GM21529 (cell line): Measurements from ENCODE around the gene HSPB1.
"Not testable (repeated sequence)": the region's sequence is repeated elsewhere in the genome, so short reads cannot be mapped to it uniquely, and the experiment has no call there.

ENCODE experiments used
- ATAC-seq: cut with Tn5 transposase; IDR thresholded peaks from one replicate; pipeline ENCODE4 v1.9.1; 2021; ENCODE audit not compliant: unreplicated experiment

HSPB1 gene

DNA sequence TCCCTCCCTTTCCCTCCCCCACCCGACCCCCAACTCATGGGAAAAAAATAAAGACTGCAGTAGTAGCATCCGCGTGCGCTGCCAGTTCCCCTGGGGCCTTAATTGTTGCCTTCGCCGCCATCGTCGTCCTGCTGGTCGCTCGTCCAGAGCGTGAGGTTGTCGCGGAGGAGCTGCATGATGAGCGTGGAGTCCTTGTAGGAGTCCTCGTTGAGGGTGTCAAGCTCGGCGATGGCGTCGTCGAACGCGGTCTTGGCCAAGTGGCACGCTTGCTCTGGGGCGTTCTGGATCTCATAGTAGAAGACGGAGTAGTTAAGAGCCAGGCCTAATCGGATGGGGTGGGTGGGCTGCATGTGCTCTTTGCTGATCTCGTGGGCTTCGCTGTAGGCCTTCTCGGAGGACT is 27.0 kb downstream of the HSPB1 start:
- no peak for ATAC-seq

DNA sequence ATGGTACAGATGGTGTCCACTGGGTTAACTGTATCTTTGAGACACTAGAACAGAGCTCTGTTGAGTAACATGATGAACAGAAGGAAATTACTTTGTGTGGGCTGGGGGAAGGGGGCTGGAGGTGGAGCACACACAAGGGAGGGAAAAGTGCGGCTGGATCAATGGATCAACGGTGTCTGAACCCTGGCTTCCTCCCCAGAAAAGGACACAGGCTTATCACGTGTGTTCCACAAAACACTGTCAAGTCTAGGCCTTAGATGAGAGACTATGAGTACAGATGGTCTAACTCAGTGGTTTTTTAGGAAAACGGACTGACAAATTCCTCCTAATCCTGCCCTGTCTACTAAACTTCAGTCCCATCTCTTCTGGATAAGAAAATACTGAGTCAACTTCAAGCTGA is 27.8 kb downstream of the HSPB1 start:
- no peak for ATAC-seq

DNA sequence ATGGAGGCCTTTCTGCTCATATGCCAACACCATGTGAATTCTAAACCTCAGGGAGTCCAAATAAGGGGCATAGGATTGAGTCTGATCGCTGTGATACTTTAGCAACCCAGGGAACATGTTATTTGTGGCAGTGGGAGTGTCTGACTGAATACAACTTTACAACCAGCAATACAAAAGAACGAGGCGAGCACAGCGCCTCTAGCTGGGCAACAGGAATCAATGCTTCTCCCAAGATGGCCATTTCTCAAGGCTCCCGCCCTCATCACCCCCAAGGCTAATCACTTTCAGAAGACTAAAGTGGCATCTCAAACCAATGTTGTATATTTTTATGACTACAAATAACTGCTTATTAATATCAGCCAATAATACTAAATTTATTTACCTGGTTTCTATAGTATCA is 28.2 kb downstream of the HSPB1 start:
- no peak for ATAC-seq

DNA sequence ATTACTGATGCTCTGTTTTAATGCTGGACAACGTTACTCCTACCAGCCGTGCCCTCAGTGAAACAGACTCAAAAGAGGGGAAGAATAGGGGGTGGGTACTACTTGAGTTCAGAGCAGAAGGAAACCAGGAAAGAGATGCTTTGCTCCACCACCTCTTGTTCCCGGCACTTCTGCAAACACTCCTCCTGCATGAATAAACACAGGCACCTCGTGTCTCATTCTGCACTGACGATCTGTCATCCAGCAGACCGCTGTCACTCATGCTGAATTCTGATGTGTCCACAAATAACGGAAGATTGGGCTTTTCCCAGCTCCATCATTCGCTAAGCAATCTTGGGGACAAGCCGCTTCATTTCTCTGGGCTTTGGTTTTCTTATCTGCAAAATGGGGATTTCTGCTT is 29.6 kb downstream of the HSPB1 start:
- ATAC-seq = no peak

DNA sequence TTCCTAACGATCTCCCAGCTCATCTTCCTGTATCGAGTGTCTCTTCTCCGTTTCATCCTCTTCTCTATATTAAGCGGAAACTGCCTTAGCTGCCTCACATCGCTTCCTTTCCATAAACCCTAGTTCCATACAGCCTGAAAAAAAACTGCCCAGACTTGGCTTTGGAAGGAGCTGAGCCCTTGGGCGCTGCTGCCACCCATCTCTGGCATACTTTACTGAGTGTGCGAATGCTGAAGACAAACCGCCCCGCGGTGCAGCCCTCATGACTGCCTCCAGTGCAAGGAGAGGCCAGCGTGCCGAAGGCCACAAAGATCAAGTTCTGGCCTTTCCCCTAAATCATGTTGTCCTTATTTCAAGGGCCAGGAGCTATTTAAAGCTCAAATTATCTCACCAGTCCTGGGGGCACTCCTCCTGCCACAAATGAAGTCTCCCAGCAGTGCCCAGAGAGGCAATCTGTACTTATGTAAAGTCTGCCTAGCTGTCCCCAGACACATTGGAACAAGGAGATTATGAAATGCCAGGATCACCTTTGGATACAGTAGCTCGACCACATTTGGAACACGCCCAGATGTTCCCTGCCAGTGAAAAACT is 31.1 kb downstream of the HSPB1 start:
- ATAC-seq = no peak

DNA sequence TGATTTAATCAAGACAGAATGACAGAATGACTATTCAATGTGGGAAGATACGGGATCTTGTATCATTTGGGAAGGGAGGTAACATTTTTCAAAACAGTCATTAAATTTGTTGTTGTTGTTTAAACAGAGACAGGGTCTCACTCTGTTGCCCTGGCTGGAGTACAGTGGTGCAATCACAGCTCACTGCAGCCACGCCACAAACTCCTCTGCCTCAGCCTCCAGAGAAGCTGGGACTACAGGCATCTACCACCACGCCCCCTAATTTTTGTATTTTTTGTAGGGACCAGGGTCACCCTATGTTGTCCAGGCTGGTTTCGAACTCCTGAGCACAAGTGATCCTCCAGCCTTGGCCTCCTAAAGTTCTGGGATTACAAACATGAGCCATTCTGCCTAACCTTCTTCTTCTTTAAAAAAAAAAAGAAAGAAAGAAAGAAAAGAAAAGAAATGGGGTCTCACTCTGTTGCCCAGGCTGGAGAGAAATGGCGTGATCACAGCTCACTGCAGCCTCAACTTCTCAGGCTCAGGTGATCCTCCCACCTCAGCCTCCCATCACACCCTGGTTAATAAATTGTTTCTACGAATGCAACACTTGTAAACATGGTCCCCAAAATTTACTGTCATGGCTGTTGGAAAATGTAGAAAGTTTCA is 32.0 kb downstream of the HSPB1 start:
- ATAC-seq = no peak

DNA sequence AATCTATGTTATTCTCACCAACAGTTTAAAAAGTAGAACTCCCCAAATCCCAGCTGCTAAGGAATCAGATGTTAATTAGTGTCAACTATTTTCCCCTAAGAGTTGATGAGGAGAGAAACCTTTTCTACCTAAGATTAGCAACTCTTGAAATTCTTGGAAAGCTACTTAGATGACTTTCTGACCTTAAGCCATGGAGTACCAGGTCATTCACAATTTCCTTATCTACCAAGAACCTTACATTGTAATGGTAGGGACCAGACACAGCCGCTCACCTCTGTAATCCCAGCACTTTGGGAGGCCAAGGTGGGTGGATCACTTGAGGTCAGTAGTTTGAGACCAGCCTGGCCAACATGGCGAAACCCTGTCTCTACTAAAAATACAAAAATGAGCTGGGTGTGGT is 32.9 kb downstream of the HSPB1 start:
- not testable (repeated sequence) for ATAC-seq

DNA sequence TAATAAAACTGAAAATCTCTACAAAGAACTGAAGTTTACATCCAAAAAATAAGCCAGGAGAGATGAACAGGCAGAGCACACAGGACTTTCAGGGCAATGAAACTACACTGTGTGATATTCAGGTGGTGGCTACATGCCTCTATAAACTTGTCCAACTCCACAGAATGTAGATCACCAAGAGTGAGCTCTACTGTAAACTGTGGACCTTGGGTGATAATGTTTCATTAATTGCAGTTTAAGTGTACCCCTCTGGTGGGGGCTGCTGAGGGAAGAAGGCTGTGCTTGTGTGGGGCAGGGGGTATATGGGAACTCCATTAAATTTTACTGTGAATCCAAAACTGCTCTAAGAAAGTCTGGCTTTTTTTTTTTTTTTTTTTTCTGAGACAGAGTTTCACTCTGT is 33.6 kb downstream of the HSPB1 start:
- ATAC-seq = no peak

DNA sequence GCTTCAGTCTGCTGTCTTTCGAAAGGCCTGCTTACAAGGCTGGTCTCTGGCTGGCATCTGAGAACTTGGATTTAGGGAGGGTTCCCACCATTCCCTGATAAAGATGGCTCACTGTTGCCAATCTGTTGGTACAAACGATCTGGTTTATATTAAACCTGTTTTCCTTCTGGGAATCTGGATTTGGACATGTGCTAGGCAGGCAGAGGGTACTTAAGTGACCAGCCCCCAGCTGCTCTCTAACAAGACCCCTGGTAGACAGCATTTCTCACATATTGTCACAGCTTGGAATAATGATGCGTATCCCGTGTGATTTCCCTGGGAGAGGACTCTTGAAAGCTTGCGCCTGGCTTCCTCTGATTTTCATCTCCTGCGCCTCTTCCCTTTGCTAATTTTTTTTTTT is 34.7 kb downstream of the HSPB1 start:
- ATAC-seq = no peak

DNA sequence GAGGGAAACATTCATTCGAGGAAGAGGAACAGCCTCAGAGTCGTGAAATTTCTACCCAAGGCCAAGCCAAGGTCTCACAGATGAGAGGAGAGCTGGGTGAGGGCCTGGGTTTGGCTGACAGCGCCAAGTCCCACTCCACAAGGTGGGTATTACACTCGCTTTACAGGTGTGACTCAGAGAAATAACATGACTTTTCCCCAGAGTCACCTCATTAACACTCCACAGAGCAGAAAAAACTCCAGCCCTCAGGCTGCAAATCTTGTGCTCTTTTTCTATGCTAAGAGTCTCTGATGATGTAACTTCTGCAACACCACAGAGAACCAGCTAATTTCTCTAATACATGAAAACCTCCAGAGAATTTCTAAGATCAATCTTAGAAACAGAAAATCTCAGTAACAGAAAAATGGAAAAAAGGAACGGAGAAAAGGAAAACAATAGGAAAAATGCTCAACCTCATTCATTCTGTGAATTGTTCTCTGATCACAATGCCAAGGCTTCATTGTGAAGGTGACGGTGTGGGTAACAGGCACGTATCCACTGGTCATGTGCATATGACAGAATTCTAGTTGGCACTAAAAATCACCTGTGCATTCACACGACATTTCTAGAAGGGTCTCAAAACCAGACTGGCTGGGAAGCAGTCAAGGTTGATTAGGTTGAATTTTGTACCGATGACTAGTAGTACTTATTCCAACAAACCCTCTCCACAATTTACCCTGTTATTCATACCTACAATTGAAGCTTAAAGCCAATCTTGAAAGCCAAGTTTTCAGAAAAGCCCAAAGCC is 36.0 kb downstream of the HSPB1 start:
- no peak for ATAC-seq

DNA sequence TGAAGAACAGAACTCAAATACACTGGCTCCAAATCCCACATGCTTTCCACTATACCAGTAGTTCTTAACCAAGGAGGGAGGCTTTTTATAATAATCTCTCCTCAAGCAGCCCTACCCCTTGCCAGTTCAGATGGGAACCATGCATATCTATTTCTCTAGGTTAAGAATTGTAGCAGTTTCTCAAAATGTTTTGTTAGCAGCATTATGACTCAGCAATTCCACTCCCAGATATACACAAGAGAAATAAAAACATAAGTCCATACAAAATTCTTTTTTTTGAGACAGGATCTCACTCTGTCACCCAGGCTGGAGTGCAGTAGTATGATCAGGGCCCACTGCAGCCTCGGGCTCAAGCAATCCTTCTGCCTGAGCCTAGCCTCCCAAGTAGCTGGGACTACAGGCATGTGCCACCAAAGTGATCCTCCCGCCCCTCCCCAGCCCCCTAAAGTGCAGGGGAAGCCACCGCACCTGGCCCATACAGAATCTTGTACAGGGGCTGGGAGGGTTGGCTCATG is 38.2 kb downstream of the HSPB1 start:
- no peak for ATAC-seq

DNA sequence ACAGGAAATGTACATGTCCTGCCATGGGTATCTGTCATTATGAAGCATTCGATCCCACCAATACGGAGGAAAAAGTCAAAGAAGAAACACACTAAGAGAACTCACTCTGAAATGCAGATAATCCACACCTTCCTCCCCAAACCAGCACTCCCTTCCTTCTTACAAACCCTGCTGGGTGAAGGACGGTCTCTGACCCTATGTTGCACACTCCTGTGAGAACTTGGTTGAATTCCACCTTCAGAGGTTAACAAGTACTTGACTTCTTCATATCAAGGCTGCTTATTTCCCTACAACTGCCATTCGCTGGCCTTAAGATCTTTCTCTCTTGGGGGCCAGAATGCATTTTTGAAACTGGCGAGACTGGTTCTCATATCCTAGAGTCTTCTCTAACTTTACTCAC is 39.7 kb downstream of the HSPB1 start:
- ATAC-seq = no peak

DNA sequence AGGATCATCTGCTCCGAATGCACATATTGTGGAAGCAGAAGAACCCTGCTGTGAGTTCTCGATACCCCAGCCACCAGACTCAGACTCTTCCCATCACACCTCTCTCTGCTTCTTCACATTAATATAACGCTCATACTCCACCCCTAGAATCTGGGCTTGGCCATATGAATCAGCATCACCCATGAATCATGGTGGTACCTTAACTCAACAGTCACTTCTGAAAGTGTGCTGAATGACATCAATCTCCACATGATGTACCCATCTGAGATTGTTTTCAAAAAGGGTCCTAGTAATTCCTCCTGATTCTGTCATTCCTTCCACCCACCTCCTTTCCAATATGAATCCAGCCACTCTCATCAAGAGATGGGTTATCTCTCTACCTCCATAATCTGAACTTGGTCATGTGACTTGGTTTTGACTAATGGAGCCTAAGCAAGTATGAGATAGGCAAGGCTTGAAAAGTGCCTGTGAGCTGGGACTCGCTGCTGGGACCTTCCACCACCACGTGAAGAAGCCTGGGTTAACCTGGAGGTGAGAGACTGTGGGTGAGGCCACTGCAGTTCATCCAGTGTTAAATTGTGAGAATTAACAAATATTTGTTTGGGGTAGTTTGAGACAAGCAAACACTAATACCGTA is 40.9 kb downstream of the HSPB1 start:
- ATAC-seq = no peak

DNA sequence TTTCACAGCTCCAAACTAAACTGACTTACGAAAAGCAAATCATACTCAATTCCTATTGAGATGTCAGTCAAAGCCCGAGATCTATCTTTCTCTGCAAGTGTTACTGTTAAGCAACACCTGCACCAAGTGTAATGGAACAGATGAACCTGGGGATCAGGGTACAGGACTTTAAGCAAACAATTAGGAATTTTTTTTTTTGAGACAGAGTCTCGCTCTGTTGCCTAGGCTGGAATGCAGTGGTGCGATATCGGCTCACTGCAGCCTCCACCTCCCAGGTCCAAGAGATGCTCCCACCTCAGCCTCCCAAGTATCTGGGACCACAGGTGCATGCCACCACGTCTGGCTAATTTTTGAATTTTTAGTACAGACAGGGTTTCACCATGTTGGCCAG is 41.5 kb downstream of the HSPB1 start:
- no peak for ATAC-seq

DNA sequence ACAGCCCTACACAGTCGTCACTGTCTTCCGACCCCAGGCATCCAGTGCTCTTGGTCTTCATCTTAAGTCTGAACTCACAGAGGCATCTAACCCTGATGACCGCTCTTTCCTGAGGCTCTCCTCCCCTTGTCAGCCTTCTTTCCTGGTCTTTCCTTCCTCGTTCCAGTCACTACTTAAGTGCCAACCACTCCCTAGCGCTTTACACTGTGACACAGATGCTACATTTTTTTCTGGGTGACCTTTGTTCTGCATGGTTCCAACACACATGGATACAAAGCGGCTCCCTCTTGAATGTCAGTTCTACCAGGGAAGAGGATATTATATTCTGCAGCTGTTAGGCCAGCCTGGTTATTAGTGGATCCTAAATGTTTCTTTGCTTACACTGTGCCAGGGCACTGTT is 43.6 kb downstream of the HSPB1 start:
- no peak for ATAC-seq

DNA sequence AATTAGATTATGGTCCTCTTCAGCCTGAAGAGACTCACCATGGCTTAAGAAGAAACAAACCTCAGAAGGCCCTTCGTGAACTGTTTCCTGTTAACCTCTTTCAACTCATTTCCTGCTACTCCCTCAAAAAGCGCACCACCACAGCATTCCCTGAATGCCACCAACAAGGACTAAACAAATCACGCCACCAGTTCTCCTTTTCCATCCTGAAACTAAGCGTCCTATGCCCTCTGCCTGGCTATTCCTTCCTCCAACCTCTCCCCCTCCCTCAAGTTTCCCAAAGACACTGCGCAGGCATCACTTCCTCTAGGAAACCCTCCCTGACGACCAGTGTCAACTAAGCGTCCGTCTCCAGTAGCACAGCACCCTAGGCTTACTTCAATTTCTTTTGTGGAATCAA is 44.3 kb downstream of the HSPB1 start:
- no peak for ATAC-seq

DNA sequence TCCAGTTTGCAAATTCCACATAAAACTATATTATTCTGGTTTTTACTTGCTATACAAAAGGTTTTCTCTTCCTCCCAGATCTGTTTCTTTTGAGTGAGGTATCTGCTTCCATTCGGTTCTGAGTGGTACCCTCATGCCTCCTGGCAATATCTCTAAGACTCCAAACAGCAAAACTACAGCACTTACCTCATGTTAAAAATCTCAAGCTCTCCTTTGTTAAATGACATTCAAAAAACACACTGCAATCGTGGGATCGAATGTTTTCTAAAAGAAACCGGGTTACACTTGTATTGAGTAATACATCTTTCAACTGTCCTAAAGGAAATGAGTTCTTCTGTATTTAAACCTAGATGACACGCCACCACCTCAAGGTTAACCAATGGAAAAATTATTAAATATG is 45.2 kb downstream of the HSPB1 start:
- ATAC-seq = no peak

DNA sequence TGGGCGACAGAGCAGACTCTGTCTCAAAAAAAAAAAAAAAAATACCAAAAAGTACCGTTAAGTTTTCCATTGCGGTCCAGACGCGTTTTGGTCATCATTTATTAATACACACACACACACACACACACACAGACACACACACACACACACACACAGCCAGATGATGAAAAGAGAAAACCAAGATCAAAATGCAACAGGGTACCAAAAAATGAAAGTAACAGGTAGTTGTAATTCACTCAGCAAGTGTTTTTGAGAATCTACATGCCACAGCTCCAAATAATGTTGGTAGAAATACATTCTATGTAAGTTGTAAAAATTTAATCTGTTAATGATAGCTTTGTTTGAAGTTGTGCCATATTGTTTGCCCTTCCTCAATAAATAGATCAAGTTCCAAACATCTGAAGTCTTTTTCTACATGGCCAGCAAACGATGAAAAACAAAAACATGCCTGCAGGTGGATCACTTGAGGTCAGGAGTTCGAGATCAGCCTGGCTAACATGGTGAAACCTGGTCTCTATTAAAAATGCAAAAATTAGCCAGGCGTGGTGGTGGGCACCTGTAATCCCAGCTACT is 46.9 kb downstream of the HSPB1 start:
- ATAC-seq = no peak

DNA sequence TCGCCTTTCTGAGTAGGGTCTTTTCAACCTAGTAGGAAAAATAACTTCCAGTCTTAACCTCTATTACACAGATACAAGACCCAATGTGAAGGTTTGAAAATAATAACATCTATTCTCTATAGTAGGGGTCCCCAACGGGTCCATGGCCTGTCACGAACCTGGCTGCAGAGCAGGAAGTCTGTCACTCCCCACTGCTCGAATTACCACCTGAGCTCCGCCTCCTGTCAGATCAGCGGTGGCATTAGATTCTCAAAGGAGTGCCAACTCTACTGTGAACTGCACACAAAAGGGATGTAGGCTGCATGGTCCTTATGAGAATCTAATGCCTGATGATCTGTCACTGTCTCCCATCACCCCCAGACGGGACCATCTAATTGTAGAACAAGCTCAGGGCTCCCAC is 48.9 kb downstream of the HSPB1 start:
- no peak for ATAC-seq

DNA sequence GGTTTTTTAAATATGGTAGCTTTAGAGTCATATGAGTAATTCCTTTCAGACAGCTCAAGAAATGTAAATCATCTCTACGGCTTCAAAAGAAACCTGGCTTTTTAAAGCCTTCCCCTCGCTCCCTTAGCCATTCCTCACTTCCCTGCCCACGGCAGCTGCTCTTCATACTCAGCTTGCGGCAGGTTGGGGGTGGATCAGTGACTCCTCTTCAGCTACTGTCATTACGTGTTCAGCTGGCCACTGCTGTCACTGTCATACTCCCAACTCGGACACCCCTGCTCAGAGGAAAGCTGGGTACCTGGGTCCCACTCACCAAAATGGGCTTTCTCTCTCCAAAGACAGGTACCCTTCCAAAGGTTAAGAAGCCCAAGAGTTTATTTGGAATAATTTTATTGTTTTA is 49.7 kb downstream of the HSPB1 start:
- peak; percentile 72 for ATAC-seq

DNA sequence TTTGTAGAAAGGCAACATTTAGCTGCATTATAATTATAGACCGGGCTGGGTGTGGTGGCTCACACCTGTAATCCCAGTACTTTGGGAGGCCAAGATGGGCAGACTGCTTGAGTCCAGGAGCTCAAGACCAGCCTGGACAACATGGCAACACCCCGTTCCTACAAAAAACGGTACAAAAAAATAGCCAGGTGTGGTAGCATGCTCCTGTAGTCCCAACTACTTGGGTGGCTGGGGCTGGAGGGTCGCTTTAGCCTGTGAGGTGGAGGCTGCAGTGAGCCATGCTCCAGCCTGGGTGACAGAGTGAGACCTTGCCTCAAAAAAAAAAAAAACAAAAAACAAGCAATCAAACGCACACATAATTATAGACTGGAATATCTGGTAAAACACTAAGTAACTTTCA is 51.3 kb downstream of the HSPB1 start:
- ATAC-seq = no peak
